Measurements from ENCODE around the gene NAT10.

NAT10 gene

DNA sequence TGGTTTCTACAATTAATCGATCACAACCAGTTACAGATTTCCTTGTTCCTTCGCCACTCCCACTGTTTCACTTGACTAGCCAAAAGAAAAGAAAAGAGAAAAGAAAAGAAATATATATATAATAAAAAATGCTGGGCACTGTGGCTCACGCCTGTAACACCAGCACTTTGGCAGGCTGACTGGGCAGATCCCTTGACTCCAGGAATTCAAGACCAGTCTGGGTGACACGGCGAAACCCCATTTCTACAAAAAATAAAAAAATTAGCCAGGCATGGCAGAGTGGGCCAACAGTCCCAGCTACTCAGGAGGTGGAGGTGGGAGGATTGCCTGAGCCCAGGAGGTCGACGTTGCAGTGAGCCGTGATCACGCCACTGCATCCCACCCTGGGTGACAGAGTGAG lies 83.8 kb downstream of the NAT10 start:
- no peak for ATAC-seq
- no peak for TF ChIP-seq GLIS3 (CRISPR knock-in tag; IDR thresholded peaks at IDR 0.05)
- TF ChIP-seq ZFP3 (CRISPR knock-in tag; IDR thresholded peaks at IDR 0.05), result no peak
- TF ChIP-seq TOX (CRISPR knock-in tag; IDR thresholded peaks at IDR 0.05; ENCODE audit: borderline replicate concordance), result no peak
- no peak for TF ChIP-seq BACH2 (CRISPR knock-in tag; IDR thresholded peaks at IDR 0.05; ENCODE audit: borderline replicate concordance)
- no peak for TF ChIP-seq ZFP30 (CRISPR knock-in tag; IDR thresholded peaks at IDR 0.05)

DNA sequence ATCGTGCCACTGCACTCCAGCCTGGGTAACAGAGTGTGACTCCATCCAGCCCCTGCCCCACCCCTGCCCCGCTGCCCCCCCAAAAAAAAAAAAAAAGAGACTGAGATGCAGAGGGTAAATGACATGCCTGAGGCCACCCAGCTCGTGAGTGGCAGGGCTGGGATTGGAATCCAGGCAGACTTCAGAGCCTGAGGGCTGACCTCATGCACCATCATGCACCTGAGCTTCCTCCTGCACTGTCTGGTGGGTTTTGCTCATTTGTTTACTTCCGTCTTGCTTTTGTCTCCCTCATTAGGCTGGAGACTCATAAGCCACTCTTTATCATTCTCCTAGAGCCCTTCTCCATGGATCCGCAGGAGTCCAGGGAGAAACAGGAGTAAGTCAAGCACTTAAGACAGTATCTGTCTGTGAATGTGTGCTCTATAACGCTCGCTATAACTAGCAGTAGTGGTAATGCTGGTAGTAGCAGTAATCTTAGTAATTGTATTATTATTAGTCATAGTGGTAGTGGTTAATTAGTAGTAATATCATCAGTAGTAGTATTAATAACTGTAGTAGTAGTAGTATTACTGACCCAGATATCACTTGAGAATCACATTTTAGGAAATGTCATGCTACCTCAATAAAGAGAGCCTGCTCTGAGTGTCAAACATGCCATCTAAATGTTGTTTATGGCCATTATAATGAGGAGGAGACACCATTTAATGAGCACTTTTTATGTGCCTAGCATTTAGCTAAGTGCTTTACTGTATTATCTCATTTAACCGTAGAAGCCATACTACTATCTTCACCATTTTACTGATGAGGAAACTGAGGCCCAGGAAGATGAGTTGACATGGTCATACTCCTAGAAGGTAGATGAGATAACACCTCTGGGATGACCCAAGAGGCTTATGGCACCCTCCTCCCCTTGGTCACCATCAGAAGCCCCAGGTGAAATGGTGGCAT lies 85.0 kb downstream of the NAT10 start:
- TF ChIP-seq, protein P1, sequence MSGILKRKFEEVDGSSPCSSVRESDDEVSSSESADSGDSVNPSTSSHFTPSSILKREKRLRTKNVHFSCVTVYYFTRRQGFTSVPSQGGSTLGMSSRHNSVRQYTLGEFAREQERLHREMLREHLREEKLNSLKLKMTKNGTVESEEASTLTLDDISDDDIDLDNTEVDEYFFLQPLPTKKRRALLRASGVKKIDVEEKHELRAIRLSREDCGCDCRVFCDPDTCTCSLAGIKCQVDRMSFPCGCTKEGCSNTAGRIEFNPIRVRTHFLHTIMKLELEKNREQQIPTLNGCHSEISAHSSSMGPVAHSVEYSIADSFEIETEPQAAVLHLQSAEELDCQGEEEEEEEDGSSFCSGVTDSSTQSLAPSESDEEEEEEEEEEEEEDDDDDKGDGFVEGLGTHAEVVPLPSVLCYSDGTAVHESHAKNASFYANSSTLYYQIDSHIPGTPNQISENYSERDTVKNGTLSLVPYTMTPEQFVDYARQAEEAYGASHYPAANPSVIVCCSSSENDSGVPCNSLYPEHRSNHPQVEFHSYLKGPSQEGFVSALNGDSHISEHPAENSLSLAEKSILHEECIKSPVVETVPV (CRISPR knock-in tag; IDR thresholded peaks at IDR 0.05), result no peak
- TF ChIP-seq ARNTL (CRISPR knock-in tag; IDR thresholded peaks at IDR 0.05; ENCODE audit: borderline replicate concordance, low read depth), result no peak
- TF ChIP-seq, protein P2, sequence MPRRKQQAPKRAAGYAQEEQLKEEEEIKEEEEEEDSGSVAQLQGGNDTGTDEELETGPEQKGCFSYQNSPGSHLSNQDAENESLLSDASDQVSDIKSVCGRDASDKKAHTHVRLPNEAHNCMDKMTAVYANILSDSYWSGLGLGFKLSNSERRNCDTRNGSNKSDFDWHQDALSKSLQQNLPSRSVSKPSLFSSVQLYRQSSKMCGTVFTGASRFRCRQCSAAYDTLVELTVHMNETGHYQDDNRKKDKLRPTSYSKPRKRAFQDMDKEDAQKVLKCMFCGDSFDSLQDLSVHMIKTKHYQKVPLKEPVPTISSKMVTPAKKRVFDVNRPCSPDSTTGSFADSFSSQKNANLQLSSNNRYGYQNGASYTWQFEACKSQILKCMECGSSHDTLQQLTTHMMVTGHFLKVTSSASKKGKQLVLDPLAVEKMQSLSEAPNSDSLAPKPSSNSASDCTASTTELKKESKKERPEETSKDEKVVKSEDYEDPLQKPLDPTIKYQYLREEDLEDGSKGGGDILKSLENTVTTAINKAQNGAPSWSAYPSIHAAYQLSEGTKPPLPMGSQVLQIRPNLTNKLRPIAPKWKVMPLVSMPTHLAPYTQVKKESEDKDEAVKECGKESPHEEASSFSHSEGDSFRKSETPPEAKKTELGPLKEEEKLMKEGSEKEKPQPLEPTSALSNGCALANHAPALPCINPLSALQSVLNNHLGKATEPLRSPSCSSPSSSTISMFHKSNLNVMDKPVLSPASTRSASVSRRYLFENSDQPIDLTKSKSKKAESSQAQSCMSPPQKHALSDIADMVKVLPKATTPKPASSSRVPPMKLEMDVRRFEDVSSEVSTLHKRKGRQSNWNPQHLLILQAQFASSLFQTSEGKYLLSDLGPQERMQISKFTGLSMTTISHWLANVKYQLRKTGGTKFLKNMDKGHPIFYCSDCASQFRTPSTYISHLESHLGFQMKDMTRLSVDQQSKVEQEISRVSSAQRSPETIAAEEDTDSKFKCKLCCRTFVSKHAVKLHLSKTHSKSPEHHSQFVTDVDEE (CRISPR knock-in tag; IDR thresholded peaks at IDR 0.05), result no peak
- TF ChIP-seq ZFP30 (CRISPR knock-in tag; IDR thresholded peaks at IDR 0.05), result no peak
- TF ChIP-seq, protein P3, sequence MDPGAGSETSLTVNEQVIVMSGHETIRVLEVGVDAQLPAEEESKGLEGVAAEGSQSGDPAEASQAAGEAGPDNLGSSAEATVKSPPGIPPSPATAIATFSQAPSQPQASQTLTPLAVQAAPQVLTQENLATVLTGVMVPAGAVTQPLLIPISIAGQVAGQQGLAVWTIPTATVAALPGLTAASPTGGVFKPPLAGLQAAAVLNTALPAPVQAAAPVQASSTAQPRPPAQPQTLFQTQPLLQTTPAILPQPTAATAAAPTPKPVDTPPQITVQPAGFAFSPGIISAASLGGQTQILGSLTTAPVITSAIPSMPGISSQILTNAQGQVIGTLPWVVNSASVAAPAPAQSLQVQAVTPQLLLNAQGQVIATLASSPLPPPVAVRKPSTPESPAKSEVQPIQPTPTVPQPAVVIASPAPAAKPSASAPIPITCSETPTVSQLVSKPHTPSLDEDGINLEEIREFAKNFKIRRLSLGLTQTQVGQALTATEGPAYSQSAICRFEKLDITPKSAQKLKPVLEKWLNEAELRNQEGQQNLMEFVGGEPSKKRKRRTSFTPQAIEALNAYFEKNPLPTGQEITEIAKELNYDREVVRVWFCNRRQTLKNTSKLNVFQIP (CRISPR knock-in tag; IDR thresholded peaks at IDR 0.05; ENCODE audit: borderline replicate concordance, low read depth), result no peak
- TF ChIP-seq, protein P4, sequence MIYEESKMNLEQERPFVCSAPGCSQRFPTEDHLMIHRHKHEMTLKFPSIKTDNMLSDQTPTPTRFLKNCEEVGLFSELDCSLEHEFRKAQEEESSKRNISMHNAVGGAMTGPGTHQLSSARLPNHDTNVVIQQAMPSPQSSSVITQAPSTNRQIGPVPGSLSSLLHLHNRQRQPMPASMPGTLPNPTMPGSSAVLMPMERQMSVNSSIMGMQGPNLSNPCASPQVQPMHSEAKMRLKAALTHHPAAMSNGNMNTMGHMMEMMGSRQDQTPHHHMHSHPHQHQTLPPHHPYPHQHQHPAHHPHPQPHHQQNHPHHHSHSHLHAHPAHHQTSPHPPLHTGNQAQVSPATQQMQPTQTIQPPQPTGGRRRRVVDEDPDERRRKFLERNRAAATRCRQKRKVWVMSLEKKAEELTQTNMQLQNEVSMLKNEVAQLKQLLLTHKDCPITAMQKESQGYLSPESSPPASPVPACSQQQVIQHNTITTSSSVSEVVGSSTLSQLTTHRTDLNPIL (CRISPR knock-in tag; IDR thresholded peaks at IDR 0.05; ENCODE audit: low read depth), result no peak
- no peak for TF ChIP-seq ZNF565 (CRISPR knock-in tag; conservative IDR thresholded peaks at IDR 0.05; ENCODE audit: low read depth)
- no peak for TF ChIP-seq ESRRG (CRISPR knock-in tag; IDR thresholded peaks at IDR 0.05)
- no peak for TF ChIP-seq ZNF70 (CRISPR knock-in tag; IDR thresholded peaks at IDR 0.05)
- TF ChIP-seq GLIS3 (CRISPR knock-in tag; IDR thresholded peaks at IDR 0.05), result no peak
- ATAC-seq, result no peak

DNA sequence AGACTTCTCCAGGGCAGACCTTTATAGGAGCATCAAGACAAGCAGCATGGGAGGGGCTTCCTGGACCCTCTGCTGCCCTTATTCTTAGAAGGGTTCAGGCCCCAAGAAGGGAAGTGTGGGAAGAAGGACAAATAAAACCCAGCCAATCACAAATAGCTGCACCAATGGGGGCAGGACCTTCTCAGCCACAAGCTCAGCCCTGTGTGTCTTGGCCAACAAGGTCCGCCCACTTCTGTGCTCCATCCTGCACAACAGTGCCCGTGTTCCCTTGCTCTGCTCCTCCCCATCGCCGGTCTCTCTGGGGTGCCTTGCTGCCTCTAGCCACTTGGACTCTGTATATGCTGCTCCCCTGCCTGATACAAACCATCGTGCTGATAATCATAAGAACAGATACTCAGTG lies 86.1 kb downstream of the NAT10 start:
- no peak for ATAC-seq
- TF ChIP-seq PPARA (CRISPR knock-in tag; IDR thresholded peaks at IDR 0.05; ENCODE audit: borderline replicate concordance) (no peak), ZFP3 (CRISPR knock-in tag; IDR thresholded peaks at IDR 0.05) (no peak), ZFP30 (CRISPR knock-in tag; IDR thresholded peaks at IDR 0.05) (no peak), ZNF70 (CRISPR knock-in tag; IDR thresholded peaks at IDR 0.05) (no peak)
- TF ChIP-seq, protein P1 (CRISPR knock-in tag; IDR thresholded peaks at IDR 0.05), result no peak
- TF ChIP-seq, protein P2 (CRISPR knock-in tag; IDR thresholded peaks at IDR 0.05), result no peak
